NCI-H460 (cell line): ENCODE data around the gene EDAR. TPM values are rescaled to one million over a fixed set of nuclear protein-coding genes. Genes with fewer than 3 reads are reported as not detected.
A peak's percentile ranks its signal among the peaks of the same experiment; 100 is the strongest.

ENCODE experiments used
- DNase-seq: peaks from one replicate; pipeline ENCODE4 v3.0.0-alpha.2; 2016; ENCODE audit warnings: low read depth; ENCODE audit errors: extremely low read depth
- total RNA-seq: library from RNA; depleted of rRNA; stranded (reverse); fragments of >200 nt; shearing (Covaris generic); gene quantifications from 2 replicates; pipeline ENCODE4 v1.2.3, GENCODE V29; 2014

The EDAR gene
- total RNA-seq, 1 experiment from 2014 or later = not detected

DNA sequence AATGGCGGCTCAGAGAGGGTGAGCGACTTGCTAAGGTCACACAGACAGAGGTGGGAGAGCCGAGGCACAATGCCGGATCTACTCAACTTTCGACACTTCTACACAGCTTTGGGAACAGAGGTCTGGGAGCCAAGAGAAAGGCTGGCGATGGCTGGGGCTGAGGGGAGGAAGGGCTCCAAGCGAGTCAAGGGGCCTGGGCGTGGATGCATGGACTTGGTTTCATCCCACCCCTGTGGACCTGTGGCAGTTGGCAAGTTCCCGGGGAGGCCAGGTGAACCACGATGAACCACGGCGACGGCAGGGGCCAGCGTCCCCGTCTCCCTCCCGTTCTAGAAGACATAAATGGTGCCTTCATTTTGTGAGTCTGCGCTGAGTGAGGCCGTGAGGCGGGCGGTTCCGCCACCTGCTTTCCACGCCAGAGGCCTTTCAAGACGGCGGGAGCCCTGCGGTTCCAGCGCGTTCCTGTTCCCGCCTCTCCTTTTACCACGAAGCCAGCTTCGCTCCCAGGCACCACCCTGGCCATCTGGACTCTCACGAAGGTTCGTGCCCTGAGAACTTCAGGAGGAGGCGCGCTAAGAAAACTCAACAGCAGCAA lies 46.7 kb downstream of the EDAR start:
- no peak for DNase-seq

GRCh38 chr2:108941767-108942166 lies 47.3 kb downstream of the EDAR start:
- DNase-seq = no peak

DNA sequence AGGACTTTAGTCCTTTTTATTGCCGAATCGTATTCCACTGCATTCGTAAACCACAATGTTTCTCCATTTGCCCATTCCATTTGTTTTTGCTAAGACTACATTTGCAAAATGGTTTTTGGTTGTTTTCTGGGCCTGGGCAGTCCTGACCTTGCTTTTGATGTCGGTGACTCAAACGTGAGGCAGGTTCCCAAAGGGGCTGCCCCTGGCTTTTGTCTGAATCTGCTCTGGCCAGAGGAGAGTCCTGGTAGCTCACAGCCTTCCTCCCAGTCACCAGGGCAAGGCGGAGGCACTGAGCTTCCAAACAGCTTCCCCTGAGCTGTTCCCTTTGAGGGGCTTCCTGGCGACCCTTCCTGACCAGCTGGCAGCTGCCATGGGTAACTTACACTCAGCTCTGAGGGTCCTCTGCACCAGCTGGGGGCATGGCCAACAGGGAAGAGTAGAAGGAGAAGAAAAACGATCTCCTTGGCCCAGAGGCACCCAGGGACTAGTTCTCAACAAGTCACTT lies 47.8 kb downstream of the EDAR start:
- DNase-seq = no peak

DNA sequence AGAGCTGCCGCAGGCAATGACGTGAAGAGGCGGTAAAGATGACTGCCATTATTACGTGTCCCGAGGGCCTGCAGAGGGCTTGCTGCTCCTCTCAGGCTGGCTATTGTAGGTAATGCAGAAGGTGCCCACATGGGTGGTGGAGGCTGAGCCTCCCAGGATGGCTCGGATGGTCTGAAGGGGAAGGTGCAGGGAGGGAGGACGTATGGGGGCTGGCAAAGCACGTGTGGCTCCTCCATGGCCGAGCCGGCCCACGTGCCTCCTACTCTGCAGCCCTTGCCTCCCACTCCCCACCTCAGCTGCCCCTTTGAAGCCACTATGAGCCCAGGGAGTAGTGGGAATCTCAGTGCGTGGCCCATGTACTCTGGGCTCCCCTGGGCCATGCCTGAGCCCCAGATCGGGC lies 48.9 kb downstream of the EDAR start:
- DNase-seq = no peak

GRCh38 chr2:108938077-108938710 lies 50.8 kb downstream of the EDAR start:
- DNase-seq = no peak

- DNase-seq = no peak
Observed at GRCh38 chr2:108937367-108938017, 51.5 kb downstream of the EDAR start.

- no peak for DNase-seq
Observed at GRCh38 chr2:108936866-108937265, 52.2 kb downstream of the EDAR start.

- DNase-seq = no peak
Observed at GRCh38 chr2:108936076-108936864, 52.8 kb downstream of the EDAR start.

DNA sequence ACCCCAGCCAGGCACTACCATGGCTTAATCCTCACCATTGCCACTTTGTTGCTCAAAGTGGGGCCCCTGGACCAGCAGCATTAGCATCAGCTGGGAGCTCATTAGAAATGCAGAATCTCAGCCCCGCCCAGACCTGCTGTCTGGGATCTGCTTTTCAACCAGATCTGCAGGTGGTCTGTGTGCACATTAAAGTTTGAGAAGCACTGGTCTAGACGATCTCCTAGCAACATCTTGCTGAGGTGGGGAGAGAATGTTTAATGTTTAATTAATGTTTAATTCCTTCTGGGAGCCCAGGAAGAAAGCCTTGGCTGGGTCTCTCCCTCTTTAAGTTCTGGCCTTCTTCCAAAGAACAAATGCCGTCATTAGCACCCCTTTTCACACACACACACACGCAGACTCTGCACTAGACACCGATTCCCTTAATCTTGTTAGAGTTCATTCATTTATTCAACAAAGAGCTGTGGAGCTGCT lies 53.7 kb downstream of the EDAR start:
- no peak for DNase-seq

DNA sequence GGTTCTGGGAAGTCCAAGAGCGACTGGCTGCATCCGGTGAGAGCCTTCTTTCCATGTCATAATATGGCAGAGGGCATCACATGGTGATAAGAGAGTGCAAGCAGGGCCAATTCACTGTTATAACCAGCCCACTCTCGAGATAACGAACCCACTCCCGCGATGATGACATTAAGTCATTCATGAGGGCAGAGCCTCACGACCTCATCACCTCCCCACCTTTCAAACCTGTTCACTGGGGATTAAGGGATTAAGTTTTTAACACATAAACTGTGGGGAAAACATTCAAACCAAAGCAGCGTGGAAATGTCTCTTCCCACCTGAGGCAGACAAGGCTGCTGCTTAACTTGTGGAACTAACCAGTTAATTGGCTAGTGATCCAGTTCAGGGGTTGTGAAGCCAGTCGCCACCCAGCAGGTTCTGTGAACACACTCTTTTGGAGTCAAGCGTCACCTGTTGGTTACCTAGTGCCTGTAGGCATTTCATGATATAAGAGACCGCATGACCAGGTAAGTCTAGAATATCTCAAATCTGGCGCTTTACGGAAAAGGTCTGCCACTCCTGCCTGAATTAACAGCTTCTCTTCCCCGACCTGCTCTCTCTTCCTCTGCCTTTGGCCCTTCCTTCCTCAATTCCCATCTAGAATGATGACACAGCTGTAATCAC lies 54.3 kb downstream of the EDAR start:
- no peak for DNase-seq

DNA sequence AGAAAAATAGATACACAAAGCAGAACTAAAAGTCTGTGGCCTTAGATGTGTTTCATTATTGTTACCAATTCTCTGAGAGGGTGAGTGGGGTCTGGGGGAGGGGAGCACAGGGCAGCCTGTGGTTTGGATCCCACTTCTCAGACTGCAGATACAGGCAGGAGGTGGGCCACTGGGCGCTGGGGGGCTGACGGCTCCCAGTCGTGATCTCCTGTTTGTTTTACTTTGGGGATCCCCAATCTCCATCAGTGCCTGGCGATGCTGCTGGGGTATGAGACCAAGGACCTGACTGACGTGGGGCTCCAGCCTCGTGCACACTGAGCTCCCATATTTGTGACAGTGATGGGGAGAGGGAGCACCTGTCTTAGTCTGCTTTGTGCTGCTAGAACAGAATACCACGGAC lies 54.9 kb downstream of the EDAR start:
- DNase-seq = no peak

GRCh38 chr2:108933691-108934117 lies 55.3 kb downstream of the EDAR start:
- DNase-seq = no peak

GRCh38 chr2:108932736-108933332 lies 56.2 kb downstream of the EDAR start:
- no peak for DNase-seq

GRCh38 chr2:108931372-108931771 lies 57.6 kb downstream of the EDAR start:
- no peak for DNase-seq

DNA sequence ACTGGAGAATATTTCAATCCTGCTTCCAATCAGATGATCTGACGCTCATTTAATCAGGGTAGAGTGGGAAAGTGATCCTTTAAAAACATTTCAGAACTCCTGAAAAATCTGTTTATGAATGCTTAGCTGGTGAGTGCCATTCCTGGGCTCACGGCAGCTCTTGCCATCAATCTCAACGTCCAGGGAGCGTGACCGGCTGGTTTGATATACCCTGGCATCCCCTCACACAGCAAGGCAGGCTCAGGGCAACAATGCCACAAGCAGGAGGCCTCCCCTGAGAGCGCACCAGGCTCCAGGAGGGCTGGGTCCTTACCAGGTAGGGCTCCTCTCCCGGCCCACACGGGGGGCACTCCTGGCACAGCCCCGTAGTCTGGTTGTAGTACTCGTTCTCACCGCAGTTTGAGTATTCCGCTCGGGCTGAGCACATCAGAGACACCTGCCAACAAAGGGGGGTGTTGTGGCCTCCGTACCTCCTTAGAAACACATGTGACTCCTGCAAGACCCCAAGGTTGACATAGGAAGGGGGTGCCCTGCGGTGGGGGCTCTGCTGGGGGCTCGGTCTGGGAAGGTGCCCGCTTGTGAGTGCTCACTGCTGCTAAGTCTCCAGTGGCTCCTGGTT lies 59.1 kb downstream of the EDAR start:
- no peak for DNase-seq

DNA sequence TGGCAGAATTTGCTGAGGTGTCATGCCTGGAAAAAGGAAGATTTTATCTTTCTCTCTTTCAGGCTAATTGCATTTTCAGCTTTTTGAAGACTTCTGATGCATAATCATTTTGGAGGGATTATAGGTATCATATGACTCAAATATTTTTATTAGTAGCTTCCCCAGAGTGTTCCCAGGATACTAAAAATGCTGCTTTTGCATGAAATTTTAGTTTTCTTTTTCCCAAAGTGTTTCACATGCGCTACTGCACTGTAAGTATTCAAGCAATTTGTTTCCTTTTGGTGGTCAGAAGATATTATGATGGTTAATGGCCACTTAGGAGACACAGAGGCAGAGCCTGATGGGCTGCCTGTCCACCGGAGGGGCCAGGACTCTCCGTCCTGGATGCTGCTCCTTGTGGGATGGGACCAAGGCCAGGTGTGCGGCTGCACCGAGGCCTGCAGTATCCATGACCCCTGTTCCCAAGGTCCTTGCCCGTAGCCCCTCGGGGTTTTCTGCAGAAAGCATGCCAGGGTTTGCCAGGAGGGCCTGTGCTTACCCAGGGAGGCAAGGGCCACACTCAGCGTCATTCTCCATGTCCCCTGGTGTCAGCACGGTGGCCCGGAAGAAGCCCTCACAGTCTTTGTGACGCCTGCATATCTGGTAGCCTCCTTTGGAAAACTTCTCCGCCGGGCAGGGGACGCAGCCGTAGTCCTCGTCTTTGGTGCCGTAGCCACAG lies 60.2 kb downstream of the EDAR start:
- DNase-seq = no peak

GRCh38 chr2:108927936-108928659 lies 60.9 kb downstream of the EDAR start:
- peak; percentile 46 for DNase-seq

- no peak for DNase-seq
Observed at GRCh38 chr2:108927405-108927804, 61.6 kb downstream of the EDAR start.
